Glomerular endothelial cell (primary cell): ENCODE data around the gene LIN7B. TPM values are rescaled to one million over a fixed set of nuclear protein-coding genes. Genes with fewer than 3 reads are reported as not detected.
"Not testable (repeated sequence)": the region's sequence is repeated elsewhere in the genome, so short reads cannot be mapped to it uniquely, and the experiment has no call there.

Source experiments
- DNase-seq: peaks from one replicate; pipeline ENCODE4 v3.0.0-alpha.2; 2011; ENCODE audit warnings: low read depth, low spot score; ENCODE audit errors: extremely low read depth
- total RNA-seq: library from RNA; depleted of rRNA; stranded (reverse); fragments of >200 nt; gene quantifications from 2 replicates; pipeline ENCODE4 v1.2.3, GENCODE V29; 2015

The LIN7B gene
- total RNA-seq, 1 donor from 2014 or later = 5.4 TPM

DNA sequence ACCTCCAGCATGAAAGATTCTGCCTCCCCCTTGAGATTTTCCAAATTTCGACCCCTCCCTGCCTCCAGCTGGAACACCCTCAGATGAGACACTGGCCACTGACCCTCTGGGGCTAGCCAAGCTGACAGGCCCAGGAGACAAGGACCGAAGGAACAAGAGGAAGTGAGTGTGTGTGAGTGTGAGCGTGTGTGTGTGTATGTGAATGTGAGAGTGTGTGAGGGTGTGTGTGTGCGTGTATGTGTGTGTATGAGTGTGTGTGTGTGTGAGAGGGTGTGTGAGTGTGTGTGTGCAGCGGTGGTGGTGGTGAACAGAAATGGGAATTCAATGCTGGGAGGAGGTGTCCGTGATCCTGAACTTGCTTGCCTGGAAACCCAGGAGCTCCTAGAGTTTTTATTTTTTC lies 27.2 kb downstream of the LIN7B start:
- no peak for DNase-seq

DNA sequence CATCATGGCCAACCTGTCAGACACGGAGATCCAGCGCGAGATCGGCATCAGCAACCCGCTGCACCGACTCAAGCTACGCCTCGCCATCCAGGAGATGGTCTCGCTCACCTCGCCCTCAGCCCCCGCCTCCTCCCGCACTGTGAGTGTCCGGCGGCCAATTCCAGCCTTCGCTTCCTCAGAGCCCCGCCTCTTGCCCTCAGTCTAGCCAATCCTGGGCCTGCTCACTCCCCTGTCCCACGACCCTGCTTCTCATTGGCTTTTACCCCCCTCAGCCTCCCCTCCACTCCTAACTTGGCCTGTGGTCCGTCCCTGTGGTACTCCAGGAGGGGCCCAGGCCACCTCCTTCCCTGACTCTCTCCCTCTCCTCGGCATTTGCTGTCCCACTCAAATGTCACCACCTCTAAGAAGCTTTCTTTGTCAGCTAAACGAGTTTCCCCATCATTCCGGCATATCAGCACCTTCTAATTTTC lies 28.7 kb downstream of the LIN7B start:
- no peak for DNase-seq

DNA sequence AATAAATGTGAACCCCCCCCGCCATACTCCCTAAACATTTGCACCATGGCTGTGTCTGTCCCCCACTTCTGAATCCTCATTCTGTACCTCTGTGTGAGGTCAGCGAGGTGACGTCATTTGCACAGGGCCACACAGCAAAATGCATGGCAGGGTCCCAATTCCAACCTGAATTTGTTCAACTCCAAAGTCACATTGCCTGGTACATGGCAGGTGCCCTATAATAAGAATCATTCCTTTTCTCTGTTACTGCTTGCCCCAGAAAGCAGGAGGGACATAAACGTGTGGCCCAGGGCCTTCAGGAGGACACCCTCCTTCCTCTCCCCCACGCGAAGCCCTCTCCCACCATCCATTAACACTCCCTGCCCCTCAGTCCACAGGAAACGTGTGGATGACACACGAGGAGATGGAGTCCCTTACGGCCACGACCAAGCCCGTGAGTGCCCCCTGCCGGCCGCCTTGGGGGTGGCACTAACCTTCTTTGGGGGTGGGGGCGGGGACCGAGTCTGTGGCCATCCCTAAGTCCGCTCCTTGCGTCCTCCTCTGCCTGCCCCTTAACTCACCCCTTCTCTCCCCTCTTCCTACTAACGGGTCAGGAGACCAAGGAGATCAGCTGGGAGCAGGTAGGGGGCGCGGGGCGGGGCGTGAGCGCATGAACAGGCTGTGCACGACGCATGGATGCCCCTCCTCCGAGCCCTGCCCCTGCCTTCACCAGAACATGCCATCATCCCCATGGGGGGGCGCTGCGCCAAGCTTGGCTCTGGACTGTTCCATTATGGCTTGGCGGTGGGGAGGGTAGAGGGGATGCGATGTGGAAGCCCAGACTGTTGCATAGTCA lies 31.6 kb downstream of the LIN7B start:
- DNase-seq = no peak

DNA sequence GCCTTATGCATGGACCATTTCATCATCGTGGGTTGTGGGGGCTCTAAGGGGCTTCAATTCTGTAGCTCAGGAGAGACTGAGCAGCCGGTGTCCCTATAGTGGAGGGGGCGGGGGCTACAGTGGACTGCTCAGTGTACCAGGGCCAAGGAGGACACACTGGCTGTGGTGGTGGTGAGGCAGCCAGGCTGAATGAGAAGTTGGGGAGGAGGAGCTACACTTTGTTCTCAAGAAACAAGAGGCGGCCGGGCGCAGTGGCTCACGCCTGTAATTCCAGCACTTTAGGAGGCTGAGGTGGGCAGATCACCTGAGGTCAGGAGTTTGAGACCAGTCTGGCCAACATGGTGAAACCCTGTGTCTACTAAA lies 32.2 kb downstream of the LIN7B start:
- DNase-seq = not testable (repeated sequence)

DNA sequence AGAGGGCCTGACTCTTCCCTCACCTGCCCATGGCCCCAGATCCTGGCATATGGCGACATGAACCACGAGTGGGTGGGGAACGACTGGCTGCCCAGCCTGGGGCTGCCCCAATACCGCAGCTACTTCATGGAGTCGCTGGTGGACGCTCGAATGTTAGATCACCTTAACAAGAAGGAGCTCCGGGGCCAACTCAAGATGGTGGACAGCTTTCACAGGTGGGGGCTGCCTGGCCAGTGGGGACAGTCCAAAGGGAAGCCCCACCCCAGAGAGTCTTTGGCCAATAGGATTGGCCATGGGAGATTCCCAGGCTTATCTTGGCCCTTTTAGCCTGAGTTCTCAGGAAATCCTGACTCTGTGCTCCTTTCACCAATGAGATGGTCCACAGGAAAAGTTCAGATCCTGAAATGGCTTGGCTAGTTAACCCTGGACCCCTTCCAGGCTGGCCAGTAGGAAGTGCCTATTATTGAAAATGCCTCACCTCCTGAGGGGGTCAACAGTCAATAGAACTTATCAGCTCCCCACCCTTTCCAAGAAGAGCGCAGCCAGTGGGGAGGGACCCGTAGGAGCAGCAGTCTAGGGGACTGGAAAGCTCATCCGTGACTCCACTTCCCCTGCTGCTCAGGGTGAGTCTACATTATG lies 34.0 kb downstream of the LIN7B start:
- peak; percentile 45 for DNase-seq

DNA sequence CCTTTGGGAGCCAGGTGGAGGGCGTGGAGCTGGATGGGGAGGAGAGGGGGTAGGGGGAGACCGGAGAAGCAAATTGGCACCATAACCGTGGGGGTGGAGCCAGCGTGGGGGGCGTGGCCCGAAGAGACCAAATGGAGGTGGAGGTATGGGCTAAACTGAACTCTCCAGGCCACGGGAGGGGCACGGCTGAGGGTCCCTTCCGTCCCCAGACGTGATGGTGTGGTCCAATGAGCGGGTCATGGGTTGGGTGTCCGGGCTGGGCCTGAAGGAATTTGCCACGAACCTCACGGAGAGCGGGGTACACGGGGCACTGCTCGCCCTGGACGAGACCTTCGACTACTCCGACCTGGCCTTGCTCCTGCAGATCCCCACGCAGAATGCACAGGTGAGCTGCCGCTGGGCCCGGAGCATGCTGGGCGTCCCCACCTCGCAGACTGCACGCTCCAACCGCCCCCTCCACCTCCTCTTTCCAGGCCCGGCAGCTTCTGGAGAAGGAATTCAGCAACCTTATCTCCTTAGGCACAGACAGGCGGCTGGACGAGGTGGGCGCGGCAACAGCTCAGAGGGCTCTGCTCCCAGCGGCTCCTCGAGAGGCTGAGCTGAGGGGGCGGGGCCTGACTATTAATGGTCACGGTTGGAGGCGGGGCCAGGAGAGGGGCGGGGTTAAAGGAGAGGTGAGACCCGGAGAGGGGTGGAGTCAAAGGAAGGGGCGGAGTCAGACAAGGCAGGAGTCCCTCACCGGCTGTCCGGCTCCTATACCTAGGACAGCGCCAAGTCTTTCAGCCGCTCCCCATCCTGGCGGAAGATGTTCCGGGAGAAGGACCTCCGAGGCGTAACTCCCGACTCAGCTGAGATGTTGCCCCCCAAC lies 34.8 kb downstream of the LIN7B start:
- peak; percentile 47 for DNase-seq

DNA sequence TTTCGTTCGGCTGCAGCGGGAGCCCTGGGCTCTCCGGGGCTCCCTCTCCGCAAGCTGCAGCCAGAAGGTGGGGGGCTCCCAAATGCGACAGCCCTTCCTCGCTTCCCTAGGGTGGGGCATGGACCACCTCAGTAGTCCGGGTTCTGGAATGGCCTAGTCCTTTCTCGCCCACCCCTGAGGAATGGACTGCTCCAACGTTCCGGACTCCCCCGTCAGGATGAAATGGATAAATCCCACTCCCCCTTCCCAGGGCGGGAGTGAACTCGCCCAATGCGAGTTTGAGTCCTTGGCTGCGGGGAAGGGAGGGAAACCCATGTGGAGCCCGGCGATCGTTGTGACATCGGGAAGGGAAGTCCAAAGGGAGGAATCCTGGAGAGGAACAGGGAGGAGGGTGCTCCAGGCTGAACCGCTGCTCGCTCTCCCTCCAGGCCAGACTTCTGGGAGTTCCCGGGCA lies 35.5 kb downstream of the LIN7B start:
- peak; percentile 54 for DNase-seq

DNA sequence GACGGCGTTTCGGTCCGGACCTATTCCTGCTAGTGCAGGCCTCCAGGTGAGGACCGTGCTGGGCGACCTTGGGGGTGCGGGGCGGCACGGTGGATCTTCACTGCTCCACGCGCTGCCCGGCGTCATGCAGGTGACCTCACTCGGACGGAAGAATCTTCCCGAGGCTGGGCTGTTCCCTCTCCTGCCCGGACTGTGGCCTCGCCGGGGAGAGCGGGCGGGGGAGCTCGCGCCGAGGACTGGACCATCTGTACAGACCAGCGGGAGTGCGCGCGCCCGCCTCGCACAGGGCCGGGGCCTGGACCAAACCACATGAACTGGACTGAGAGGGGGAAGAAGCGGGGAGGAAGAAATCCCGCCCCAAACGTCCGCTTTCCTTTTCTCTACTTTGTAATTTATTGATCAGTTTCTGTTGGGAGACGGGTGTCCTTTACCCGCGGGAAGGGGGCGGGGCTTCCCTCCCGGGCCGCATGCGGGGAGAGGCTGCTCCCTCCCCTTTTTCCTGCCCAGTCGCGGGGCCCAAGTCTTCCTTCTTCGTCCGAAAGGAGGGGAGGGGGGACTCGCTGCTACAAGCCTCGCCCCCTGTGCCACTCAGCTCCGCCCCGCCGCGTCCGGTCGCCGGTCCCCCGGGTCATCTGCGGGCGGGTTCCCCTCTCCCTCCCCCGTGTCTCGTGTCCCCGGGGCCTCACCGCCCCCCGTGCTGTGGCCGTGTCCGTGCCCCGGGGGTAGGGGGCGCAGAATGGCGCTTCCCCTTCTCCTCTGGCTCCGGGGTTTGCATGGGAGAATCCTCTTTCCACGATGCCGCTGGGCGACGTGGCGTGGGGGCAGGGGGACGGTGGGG lies 36.2 kb downstream of the LIN7B start:
- no peak for DNase-seq

DNA sequence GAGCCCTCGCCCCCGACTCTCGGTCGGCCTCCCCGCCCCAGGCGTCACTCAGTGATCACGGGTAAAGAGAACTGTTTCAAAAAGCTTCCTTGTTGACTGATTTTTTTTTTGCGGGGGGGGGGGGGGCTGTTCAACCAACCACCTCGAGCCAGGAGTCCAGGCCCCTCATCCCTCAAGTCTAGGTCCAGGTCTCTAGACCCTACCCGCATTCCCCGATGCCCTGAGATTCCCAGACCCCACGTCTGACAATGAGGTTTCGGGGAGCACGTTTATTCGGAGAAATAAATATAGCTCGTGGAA lies 36.7 kb downstream of the LIN7B start:
- DNase-seq = no peak

DNA sequence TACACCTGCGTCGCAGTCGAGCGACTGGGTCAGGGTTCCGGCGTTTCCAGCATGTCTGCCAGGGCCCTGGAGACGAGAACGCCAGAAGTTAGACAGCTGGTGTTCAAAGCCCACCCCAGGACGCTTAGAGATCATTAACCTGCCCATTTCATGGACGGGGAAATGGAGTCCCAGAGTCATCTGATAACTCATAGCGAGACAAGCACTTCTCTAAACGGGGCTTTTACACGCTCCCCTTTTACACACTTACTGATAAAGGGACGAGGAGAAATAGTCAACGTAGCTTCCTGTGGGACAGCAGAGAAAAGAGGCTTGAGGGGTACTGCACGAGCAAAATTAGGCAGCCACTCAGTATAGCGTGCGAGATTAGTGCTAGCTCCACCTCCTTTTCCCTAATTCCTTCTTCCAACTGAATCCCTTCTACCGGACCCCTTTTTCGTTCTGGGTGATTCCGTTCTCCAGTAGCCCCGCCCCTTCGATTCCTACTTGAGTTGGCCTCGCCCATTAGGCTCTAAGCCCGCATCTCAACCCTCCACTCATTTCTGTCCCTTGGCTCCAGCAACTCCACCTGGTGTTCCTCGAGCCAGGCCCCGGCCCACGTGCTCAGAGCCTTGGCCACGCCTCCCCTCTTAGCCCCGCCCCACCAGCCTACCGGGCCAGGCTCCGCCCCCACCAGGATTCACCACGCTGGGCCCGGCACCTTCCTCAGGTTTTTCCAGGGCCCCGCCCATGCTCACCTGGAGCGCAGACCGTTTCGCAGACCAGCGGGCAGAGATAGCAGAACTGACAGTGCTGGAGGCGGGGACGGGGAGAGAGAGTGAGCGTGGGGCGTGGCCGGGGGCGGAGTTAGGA lies 37.3 kb downstream of the LIN7B start:
- no peak for DNase-seq

DNA sequence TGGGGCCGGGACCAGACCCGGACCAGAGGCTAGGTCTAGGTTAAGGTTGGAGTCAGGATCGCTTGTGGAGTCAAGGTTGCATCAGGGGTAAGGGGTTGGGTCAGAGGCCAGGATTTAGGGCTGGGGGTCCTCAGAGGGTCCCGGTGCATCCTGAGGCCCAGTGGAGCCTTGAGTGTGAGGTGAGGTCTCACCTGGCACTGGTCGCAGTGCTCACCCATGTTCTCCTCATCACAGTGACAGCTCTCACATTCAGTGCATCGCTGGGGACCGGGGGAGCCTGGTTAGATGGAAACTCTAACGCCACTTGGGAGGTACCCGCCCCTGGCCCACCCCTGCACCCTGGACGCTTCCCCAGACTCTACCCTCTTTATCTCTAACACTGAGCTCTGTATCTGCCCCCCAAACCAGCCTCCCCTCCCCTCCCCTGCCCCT lies 38.0 kb downstream of the LIN7B start:
- no peak for DNase-seq

DNA sequence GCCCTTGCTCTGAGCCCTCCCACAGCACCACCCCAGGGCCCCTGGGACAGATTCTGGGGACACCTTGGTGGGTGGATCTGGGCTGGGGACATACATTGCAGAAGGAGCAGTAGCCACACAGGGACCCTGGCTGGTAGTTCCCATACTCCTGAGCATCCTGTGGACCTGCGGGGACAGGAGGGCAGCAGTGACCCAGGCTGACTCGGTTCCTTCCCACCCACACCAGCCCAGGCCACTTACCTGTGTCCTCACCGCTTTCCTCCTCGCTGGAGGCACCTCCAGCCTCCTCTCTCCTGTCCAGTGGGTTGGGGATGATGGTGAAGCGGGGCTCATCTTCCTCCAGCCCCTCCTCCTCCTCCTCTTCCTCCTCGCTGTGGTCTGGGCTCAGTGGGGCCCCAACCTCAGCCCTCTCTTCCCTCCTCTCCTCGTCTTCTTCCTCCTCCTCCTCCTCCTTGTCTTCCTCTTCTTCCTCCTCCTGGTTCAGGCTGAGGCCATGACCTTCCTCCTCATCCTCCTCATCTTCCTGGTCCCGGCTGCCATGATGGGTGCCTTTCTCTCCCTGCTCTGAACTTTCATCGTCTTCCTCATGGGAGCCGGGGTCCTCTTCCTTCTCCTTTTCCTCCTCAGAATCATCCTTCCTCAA lies 39.1 kb downstream of the LIN7B start:
- no peak for DNase-seq

DNA sequence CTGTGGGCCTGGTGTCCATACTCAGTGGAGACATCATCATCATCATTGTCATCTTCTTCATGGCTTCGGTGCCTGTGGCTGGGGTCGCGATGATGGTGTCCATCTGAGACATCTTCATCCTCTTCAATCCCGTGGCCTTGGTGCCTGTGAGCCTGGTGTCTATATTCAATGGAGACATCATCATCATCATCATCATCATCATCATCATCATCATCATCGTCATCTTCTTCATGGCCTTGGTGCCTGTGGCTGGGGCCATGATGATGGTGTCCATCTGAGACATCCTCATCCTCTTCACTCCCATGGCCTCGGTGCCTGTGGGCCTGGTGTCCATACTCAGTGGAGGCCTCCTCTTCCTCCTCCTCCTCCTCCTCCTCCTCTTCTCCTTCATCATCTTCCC lies 40.1 kb downstream of the LIN7B start:
- DNase-seq = no peak

DNA sequence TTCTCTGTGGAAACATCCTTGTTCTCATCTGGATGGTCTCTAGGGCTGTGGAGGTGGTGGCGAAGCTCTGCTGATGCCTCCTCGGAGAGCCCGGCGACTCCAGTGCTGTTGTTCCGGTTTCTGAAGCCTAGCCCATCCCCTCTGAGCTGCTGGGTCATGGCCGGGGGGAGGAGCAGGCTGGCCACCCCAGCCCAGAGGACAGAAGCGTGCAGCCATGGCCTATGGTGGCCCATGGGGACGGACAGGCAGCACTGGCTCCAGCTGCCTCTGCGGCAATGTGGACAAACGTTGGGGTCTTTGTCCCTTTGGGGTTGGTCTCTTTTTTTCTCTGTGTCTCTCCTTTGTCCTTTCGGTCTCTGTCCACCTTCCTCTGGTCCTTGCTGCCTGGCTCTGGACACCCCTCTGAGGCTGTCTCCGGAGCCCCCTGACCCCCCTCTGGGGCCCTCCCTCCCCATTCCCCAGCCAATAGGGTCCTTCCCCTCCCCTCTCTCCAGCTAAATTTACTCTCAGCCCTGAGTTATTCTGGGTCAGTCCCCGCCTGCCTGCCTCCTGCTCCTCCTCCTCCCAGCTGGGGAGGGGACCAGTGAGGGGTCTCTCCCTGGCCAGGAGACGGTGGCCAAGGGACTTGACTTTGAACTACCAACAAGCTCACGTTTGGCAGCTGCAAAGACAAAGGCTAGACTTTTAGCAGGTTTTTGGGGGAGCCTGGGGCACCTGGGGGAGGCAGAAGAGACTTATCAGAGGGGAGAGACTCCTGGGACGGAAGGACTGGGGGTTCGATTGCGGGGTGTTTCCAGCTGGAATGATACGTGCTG lies 41.0 kb downstream of the LIN7B start, which contains the start of gene HRC:
Gene HRC (minus strand): TSS at position 392 of the 815 bp plus-strand sequence. CDS start 159 bp downstream, at position 233.
- no peak for DNase-seq

DNA sequence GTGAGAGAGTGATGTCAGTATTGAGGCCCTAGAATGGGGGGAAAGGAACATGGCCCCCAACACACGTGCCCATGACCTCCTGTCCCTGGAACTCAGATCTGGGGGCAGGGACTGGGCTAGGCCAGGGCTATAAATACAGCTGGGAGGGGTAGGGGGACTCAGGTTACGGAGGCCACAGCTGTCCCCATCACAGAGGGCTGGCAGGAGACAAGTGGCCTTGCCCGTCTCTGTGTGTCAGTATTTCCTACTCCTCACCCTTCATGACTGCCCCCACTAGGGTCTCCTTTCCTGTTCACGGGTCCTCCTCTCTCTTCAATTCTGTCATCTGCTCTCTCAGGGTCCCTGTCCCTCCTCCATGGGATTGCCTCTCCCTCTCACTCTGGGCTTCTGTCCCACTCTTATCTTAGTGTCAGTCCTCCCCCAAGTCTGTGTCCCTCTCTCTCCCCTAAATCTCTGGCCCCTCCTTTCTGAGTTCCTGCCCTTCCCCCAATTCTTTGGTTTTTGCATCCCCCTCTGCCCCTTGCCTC lies 41.7 kb downstream of the LIN7B start:
- no peak for DNase-seq

DNA sequence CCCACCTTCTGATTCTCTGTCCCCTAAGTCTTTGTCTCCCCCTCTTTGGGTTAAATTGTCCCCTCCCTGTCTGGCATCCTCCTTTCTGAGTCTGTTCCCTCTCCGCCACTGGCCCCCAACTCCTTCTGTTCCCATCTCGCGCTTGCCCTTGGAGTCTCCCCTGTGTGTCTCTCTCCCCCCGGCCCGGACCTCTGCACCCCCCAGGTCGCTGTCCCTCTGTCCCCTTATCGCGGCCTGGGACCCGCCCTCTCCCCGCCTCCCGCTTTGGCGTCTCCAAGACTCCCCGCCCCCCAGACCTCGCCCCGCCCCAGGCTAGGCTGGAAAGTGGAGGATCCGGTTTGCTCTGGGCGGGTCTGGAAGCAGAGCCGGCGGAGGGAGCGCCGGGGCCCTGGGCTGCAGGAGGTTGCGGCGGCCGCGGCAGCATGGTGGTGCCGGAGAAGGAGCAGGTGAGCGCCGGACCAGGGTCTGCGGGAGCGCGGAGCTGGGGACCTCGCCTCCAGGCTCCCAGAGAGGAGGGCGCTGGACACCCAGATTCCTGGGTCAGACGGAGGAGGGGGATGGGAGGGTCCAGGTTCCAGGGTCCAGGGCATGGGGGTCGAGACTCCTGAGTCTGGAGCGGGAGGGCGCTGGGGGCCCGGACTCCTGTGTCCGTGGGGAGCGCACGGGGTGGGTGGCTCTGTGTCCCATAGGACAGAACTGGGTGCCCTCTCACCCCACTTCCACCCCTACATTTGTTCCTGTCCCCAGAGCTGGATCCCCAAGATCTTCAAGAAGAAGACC lies 43.5 kb downstream of the LIN7B start, which contains the start of gene TRPM4:
Gene TRPM4 (plus strand): TSS at position 348 of the 780 bp plus-strand sequence. CDS start 75 bp downstream, at position 423.
- DNase-seq = no peak
